ENCODE data around the gene SLC25A40.

SLC25A40 gene

GRCh38 chr7:87784424-87784823 is 91.7 kb downstream of the SLC25A40 start:
- no peak for DNase-seq (ENCODE audit: low spot score)
